Measurements from ENCODE around the gene SRPK3.
"Not testable (repeated sequence)": the region's sequence is repeated elsewhere in the genome, so short reads cannot be mapped to it uniquely, and the experiment has no call there.

SRPK3 gene

DNA sequence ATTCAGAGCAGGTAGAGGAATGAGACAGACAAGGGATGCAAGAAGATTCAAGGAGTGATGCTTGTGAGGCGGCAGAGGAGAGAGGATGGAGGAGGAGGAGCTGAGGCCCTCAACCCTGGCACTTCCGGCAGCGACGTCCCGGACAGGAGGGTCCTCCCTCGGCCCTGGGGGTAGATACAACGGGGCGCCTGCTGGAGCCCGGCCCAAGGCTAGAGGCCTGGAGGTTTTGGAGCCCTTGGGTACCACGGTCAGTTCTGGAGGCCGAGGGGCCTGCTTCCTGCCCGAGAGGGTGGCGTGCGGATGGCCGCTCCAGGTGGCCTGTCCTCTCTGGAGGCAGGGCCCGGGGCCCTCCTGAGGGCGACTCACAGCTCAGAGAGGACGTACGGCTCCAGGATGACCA lies 27.1 kb downstream of the SRPK3 start:
- ATAC-seq, result no peak
- no peak for DNase-seq

DNA sequence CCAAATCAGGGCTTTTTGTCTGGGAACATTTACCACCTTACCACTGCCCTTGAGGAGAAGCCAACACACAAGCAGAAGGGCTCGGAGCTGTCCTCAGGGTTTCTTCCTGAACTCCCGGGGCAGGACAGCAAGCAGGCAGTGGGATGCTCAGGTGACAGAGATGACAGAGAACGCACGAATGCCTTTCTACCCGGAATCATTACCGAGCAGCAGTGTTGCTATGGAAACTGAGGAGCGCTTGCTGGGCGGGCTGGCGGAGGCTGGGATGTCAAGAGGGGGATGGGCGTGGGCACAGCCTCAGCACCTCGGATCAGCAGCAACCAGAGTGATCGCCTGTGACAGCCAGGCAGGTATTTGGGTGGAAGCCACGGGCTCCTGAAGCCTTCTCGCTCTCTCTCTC lies 31.4 kb downstream of the SRPK3 start:
- no peak for ATAC-seq

DNA sequence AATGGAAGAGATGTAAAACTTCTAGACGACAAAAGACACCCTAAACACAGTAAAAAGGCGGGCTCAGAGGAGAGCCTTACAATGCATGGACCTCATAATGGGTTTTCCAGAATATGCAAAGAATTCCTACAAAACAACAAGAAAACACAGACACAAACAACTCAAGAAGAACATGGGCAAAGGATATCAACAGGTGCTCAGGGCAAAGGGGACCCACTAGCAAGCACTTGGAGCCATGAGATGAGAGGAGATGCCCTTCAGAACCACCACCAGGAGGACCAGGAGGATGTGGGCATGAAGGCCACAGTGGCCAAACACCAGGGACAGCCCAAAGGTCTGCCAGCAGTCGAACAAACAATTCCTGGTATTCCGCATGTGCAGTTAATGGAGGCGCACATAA lies 32.3 kb downstream of the SRPK3 start:
- no peak for ATAC-seq
- DNase-seq, result no peak

More for the DNA sequence above, 31.4 kb downstream of the SRPK3 start:
- DNase-seq, result no peak

DNA sequence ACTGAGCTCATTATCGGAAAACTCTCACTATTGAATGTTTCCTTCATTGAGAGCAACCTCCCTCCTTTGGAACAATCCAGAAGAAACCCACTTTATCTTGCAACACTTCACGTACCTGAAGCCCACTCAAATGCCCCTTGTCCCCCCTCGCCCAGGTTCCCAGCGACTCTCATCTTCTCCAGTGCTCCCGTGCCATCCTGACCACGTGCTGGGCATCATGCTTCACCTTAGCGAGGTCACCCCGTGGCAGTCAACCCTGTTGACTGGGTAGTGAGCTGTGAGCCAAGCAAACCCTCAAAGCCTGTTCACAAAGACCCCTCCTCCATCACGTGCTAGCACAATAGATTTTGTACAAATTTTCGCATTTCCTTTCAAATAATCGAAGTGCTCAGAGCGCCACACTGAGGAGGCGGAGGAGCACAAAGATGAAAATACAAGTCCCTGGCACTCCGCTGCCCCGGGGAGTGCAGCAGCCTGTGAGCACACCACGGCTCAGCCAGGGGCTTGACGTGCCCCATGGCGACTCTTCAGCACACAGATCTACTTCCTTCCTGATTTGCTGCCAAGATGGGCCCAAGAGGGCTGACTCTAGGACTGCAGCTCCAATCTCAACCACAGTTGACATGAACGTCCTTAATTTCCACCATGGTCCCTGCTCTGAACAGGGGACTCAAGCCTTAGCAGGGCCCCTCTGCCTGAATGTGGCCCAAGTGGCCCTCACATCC lies 33.9 kb downstream of the SRPK3 start:
- DNase-seq (no peak), ATAC-seq (no peak)

GRCh38 chrX:153816831-153817690 lies 36.2 kb downstream of the SRPK3 start:
- ATAC-seq, result peak; percentile 34
- DNase-seq, result peak; percentile 25

DNA sequence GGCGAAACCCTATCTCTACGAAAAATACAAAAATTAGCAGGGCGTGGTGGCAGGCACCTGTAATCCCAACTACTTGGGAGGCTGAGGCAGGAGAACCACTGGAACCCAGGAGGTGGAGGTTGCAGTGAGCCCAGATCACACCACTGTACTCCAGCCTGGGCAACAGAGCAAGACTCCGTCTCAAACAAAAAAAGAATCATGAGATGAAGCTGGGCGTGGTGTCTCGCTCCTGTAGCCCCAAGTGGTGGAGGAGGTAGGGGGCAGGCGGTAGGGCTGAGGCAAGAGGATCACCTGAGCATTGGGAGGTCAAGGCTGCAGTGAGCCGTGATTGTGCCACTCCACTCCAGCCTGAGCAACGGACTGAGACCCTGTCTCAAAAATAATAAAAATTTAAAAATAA lies 37.2 kb downstream of the SRPK3 start:
- not testable (repeated sequence) for ATAC-seq, DNase-seq

DNA sequence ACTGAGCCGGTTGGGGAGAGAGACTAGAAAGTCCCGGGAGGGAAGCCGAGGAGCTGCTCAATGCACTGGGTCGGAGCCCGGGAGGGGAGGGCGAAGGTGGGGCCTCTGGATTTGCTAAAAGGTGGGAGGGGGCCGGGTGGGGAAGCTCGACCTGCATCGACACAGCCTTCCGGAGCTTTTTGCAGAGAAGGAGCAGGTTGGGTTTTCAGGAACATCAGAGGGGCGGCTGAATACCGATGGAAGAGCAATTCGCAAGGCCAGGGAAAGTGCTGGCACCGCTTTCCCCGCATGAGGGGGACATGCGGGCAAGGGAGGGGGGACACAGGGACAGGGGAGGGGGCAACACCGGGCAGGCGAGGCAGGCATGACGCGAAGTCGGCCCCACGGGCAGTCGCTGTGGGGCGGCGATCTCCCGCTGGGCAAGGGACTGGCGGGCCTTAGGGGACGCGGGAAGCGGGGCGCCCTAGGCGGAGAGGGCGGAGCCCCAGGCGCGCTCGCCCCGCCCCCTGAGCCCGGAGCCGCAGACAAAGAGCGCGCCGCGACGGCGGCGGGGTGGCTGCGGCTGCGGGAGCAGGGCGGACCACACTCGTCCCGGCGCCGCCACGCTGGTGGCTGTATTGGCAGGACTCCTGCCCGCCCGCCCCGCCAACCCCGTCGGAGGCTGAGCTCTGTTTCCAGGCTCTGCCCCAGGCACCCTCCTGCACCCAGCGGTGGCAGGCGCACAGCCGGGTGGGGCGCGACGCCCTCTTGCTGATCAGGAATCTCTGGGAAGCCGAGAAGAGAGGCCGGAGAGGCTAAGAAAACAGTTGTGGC lies 37.9 kb downstream of the SRPK3 start:
- DNase-seq (peak; percentile 59), ATAC-seq (peak; percentile 66)

- no peak for ATAC-seq
- DNase-seq, result no peak
Measured at GRCh38 chrX:153819384-153820040, 38.7 kb downstream of the SRPK3 start.

GRCh38 chrX:153820601-153821000 lies 39.8 kb downstream of the SRPK3 start:
- no peak for DNase-seq
- ATAC-seq, result no peak

DNA sequence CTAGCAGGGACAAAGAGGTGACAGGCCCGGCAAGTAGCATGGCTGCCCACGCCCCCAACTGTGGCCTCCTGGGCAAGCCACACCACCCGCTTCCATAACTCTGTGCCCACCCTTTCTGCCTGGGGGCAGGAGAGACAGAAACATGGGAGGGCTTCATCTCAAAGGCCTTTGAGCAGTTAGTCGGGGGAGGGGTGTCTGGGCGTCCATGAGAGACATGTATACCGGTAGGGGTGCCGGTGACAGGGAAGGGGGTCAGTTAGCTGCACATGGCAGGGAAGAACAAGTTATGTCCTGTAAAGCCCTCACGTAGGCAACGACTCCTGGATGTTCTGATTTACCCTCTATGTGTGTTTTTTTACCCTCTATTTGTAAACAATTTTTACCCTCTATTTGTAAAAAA lies 40.2 kb downstream of the SRPK3 start:
- ATAC-seq (no peak), DNase-seq (no peak)

DNA sequence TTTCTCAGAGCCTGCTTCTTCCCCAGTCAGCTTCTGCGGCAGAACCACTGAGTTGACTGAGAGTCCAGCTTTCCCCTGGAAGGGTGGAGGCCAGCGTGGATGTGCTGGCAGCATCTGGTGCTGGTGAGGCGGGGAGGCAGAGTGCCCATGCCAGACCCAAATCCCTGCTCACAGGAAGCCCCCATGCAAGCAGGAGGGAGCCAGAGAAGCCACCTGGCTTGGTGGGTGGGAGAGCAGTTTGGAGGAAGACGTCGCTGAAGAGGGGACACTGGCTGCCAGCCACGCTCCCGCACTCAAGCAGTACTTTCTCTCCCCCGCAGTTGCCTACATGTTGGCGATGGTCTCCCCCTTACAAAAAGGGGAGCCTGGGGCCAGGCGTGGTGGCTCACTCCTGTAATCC lies 43.5 kb downstream of the SRPK3 start:
- DNase-seq, result no peak
- no peak for ATAC-seq

- ATAC-seq (no peak), DNase-seq (no peak)
Measured at GRCh38 chrX:153825042-153825441, 44.2 kb downstream of the SRPK3 start.

DNA sequence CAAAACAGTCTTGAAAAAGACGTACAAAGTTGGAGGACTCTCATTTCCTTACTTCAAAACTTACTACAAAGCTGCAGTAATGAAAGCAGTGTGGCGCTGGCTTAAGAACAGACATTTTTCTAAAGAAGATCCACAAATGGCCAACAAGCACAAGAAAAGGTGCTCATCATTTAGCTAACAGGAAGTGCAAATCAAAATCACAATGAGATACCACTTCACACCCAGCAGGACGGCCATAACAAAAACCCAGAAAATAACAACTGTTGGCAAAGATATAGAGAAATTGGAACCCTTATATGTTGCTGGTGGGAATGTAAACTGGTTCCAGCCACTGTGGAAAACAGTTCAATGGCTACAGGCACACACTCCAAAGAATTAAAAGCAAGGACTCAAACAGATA lies 46.2 kb downstream of the SRPK3 start:
- no peak for DNase-seq
- ATAC-seq, result no peak

DNA sequence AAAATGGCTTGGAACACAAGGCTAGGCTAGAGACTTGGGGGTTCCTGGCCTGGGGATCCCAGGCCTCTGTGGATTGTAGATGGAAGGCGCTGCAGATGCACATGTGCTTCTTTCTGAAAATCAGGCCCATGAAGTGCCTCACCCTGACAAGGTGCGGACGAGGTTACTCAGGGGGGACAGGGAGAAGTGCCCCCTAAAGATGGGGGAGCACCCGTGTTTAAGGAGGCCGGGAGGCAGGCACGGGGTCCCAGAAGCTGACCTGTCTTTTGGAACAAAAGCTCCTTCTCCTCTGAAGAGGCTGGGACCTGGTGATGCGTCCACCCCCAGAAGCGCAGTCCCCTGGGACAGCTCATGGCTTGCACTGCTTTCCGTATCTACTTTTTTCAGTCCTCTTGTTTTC lies 47.1 kb downstream of the SRPK3 start:
- no peak for DNase-seq
- no peak for ATAC-seq

DNA sequence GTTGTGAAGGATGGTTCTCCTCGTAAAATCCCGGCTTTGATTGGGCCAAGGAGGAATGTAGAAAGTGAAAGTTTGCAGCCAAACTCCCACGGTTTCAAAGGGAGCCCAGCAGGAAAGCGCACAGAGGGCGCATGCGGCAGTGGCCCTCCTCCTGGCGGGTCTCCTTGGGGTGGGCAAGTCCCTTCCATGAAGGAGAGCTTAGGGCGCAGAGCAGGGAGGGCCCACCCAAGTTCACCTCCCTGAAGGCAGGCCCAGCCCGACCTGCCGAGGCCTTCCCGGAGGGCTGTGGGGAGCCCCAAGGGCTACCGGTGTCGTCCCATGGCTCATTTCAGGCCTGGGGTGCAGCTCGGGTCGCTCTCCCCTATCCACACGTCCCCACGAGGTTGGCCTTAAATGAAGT lies 47.5 kb downstream of the SRPK3 start:
- ATAC-seq (no peak), DNase-seq (no peak)

- ATAC-seq (no peak), DNase-seq (no peak)
Measured at GRCh38 chrX:153828723-153829548, 48.1 kb downstream of the SRPK3 start.

GRCh38 chrX:153829549-153829798 lies 48.6 kb downstream of the SRPK3 start:
- ATAC-seq, result no peak
- no peak for DNase-seq

DNA sequence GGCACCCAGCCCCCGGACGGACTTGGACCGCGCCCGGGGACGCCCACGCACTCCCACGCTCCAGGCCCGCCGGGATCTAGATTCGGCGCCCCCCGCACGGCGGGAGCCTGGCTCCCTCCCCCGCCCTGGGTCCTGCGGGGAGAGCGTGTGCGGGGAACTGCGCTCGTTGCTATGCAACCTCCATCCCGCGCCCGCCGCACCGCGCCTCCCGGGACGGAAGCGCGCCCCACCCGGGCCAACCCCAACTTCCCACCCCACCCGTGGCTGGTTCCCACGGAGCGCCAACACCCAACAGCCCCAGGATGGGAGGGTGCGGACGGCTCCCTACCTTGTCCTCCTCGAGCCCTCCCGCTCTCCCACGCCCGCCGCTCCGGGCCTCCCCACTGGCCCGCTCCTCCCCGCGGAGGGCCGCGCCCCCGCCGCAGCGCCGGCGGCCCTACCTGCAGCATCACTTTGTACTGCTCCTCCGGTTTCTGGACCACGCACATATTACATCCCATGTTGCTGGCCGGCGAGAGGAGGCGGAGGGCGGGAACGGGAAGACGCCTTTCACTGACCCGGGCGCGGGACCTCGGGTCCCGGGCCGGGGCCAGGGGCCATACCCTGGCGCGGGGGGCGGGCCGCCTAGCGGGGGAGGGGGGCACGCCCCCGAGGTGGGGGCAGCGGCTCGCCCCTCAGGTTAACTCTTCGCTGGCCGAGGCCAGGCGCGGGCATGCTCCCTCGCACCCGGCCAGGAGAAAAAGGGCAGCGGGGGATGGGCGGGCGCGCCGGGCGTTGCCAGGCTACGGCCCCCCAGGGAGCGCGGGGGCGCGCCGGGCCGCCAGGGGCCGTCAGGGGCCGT lies 49.2 kb downstream of the SRPK3 start, which contains the start of gene PDZD4:
Gene PDZD4, minus strand, starts transcription at position 746 of the 841 bp plus-strand sequence. Its CDS starts 246 bp downstream, at position 500.
- DNase-seq (no peak), ATAC-seq (no peak)

- no peak for ATAC-seq
- no peak for DNase-seq
Measured at GRCh38 chrX:153830640-153831428, 50.0 kb downstream of the SRPK3 start.

Data from stimulated activated naive CD8-positive, alpha-beta T cell treated with anti-CD3 and anti-CD28 coated beads, Interleukin-15, Interleukin-2, amounts not matched to agents 100 U/mL and 50 U/mL, for 24 hours (primary cell).